GM23248 (cell line): ENCODE results near the gene ANO1. TPM values are rescaled to one million over a fixed set of nuclear protein-coding genes. Genes with fewer than 3 reads are reported as not detected.
A peak's percentile ranks its signal among the peaks of the same experiment; 100 is the strongest.

Experiments
- DNase-seq: peaks from one replicate; pipeline ENCODE4 v3.0.0-alpha.2; 2015
- H2AFZ ChIP-seq: fragments of 200-600 bp; sonication (generic); 2 replicates; pipeline ENCODE4 v1.6.1; 2016; ENCODE audit warnings: antibody characterized with exemption
- H3F3A ChIP-seq: fragments of 200-600 bp; sonication (generic); 2 replicates; pipeline ENCODE4 v1.6.1; 2016; ENCODE audit warnings: mild to moderate bottlenecking, antibody characterized with exemption, mixed run types; ENCODE audit not compliant: insufficient read depth
- H3K27ac ChIP-seq: fragments of 200-600 bp; sonication (generic); 2 replicates; pipeline ENCODE4 v1.5.1; 2016; ENCODE audit warnings: mild to moderate bottlenecking
- H3K27me3 ChIP-seq: fragments of 200-600 bp; sonication (generic); replicated peaks from 2 replicates; pipeline ENCODE4 v1.6.1; 2016; ENCODE audit warnings: mild to moderate bottlenecking; ENCODE audit not compliant: insufficient read depth
- H3K36me3 ChIP-seq: fragments of 200-600 bp; sonication (generic); 2 replicates; pipeline ENCODE4 v1.6.1; 2016; ENCODE audit warnings: low read depth, mild to moderate bottlenecking
- H3K4me1 ChIP-seq: fragments of 200-600 bp; sonication (generic); 2 replicates; pipeline ENCODE4 v1.6.1; 2016; ENCODE audit warnings: mild to moderate bottlenecking; ENCODE audit not compliant: insufficient read depth
- H3K4me2 ChIP-seq: fragments of 200-600 bp; sonication (generic); one replicate; pipeline ENCODE4 v1.6.1; 2016; ENCODE audit warnings: mild to moderate bottlenecking; ENCODE audit not compliant: unreplicated experiment
- H3K4me3 ChIP-seq: fragments of 200-600 bp; sonication (generic); 2 replicates; pipeline ENCODE4 v1.5.1; 2016; ENCODE audit warnings: mild to moderate bottlenecking
- H3K79me2 ChIP-seq: fragments of 200-600 bp; sonication (generic); 2 replicates; pipeline ENCODE4 v1.6.1; 2016; ENCODE audit warnings: mild to moderate bottlenecking; ENCODE audit not compliant: insufficient read depth
- H3K9ac ChIP-seq: fragments of 200-600 bp; sonication (generic); 2 replicates; pipeline ENCODE4 v1.6.1; 2016; ENCODE audit warnings: mild to moderate bottlenecking
- H3K9me2 ChIP-seq: fragments of 200-600 bp; sonication (generic); 2 replicates; pipeline ENCODE4 v1.6.1; 2016; ENCODE audit warnings: mixed run types, mild to moderate bottlenecking, moderate library complexity; ENCODE audit not compliant: insufficient read depth
- H3K9me3 ChIP-seq: fragments of 200-600 bp; sonication (generic); one replicate; pipeline ENCODE4 v1.6.1; 2017; ENCODE audit warnings: low read depth
- H4K20me1 ChIP-seq: fragments of 200-600 bp; sonication (generic); 2 replicates; pipeline ENCODE4 v1.6.0; 2016; ENCODE audit not compliant: insufficient read depth
- EZH2 ChIP-seq: fragments of 200-600 bp; sonication (generic); IDR thresholded peaks from 2 replicates; pipeline ENCODE4 v1.6.1; 2018; ENCODE audit warnings: antibody characterized with exemption, mild to moderate bottlenecking; ENCODE audit not compliant: insufficient read depth, poor library complexity, severe bottlenecking
- EZH2phosphoT487 ChIP-seq: fragments of 200-600 bp; sonication (generic); IDR thresholded peaks from 2 replicates; pipeline ENCODE4 v1.6.1; 2018; ENCODE audit warnings: antibody characterized with exemption, moderate library complexity, mild to moderate bottlenecking, low read depth; ENCODE audit not compliant: insufficient read depth
- WGBS, 2 experiments: methylation state at CpG; one replicate each; pipeline ENCODE4 v1.1.6; 2015 to 2017; ENCODE audit warnings: low lambda C conversion rate in 2 of 2, low coverage in 1 of 2; ENCODE audit errors: missing lambda C conversion rate in 2 of 2; 5-methylcytosine and 5-hydroxymethylcytosine counted together
- in situ Hi-C: fragments of 300-500 bp; cut with MboI; formaldehyde crosslinking; loops from 2 replicates; pipeline ENCODE4 v1.15.0; 2020
- polyA plus RNA-seq: library from polyadenylated mRNA; unstranded; fragments of >200 nt; fragmentation: Nextera tagmentation; extraction: Ambion mirVana; gene quantifications from 2 replicates; pipeline ENCODE4 v1.2.1, GENCODE V29; 2016
- total RNA-seq: library from RNA; depleted of rRNA; stranded (reverse); fragments of >200 nt; shearing (Covaris generic); gene quantifications from 2 replicates; pipeline ENCODE4 v1.2.3, GENCODE V29; 2014

Gene ANO1
- total and polyA plus RNA-seq, 2 experiments from 2014 or later = 0.97 TPM; not detected in 1

- Histone ChIP-seq H2AFZ (no peak overlapping the region), H3K27ac (no peak overlapping the region), H3K9ac (no peak overlapping the region), H3K36me3 (no peaks in the 10 kb centered on the region), H3K9me2 (no peaks in the 10 kb centered on the region), H4K20me1 (no peaks in the 10 kb centered on the region), H3F3A (no peaks in the 10 kb centered on the region), H3K4me1 (no peaks in the 10 kb centered on the region), H3K27me3 (peaks cover 57% of the 10 kb centered on the region), H3K4me2 (no peak overlapping the region), H3K9me3 (no peaks in the 10 kb centered on the region), H3K79me2 (no peaks in the 10 kb centered on the region), H3K4me3 (no peak overlapping the region)
- in situ Hi-C loops = no loop called here
- DNase-seq = peak; percentile 45
- TF ChIP-seq EZH2phosphoT487 (no peak), EZH2 (no peak)
- WGBS, 2 experiments = 61 to 66% methylated on average over 10 of the region's 10 CpGs
Measured at GRCh38 chr11:70080763-70081162, 2.6 kb downstream of the ANO1 start.

DNA sequence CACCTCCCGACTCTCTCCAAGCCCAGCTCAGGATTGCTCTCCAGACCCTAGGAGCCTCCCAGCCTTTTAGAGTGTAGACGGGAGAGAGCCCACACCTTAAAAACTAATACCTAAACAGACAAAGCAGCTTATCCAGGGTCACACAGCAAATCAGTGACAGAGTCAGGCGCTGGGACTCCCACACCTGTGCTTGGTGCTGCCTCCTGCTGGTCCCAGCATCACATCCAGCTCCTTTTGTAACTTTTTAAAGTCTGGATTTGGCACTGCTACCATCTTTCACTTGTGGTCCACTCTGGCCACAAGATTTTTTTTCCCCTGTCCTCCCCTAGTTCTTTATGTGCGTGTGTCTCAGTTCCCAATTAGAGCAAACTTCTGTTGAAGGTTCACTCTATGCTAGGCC lies 4.7 kb downstream of the ANO1 start:
- Histone ChIP-seq H3K27ac (no peak overlapping the region), H3K9me3 (no peaks in the 10 kb centered on the region), H3K4me2 (no peak overlapping the region), H2AFZ (no peak overlapping the region), H3K4me3 (no peak overlapping the region), H3F3A (no peaks in the 10 kb centered on the region), H3K27me3 (peaks cover 36% of the 10 kb centered on the region), H3K4me1 (no peaks in the 10 kb centered on the region), H3K9me2 (no peaks in the 10 kb centered on the region), H3K36me3 (no peaks in the 10 kb centered on the region), H3K9ac (no peak overlapping the region), H3K79me2 (no peaks in the 10 kb centered on the region), H4K20me1 (no peaks in the 10 kb centered on the region)
- in situ Hi-C loops = no loop called here
- no peak for DNase-seq
- 56 to 58% methylated on average over 4 of the region's 4 CpGs for WGBS, 2 experiments
- TF ChIP-seq EZH2 (no peak), EZH2phosphoT487 (no peak)

DNA sequence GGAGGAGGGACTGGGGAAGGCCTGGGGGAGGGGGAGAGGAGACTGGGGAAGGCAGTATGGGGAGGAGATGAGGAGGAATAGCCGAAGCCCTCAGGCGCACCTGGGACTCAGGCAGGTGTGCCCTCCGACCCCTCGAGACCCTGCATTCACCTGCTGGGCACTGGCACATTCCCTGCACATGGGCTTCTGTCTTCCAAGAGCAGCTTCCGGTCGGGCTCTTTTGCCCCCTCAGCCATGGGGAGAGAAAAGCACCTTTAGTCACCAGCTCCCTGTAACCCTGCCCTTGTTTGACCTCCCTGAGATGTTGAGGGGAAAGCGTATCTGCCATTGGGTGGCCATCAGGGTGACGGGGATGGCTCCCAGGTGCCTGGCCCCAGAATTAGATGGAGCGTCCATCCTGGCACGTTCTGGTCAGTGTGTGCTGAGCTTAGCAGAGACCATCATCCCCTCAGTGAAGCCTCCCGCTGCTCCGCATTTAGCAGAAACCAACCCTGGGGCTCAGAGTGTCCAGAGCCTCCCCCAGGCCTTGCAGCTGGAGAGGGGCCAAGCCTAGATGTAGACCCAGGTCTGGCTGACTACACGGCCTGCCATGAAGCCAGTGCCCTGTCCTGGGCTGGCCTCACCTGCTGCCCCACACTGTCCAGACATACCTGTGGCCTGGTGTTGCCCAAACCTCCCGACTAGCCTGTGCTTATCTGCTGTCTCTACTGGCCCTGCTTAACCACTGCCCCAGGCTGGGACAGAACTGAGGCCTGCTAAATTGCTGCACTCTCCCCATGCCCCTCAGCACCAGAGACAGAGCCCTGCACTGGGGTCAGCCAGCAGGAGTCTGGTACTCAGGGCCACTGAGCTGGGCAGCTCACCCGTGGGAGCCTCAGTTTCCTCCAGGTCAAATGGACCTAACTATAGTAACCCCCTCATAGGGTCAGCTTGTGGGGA lies 6.2 kb downstream of the ANO1 start:
- no peaks in the 10 kb centered on the region for H3K4me1 ChIP-seq
- 64 to 66% methylated on average over 15 of the region's 15 CpGs for WGBS, 2 experiments
- no peak overlapping the region for H3K27ac ChIP-seq
- no peaks in the 10 kb centered on the region for H3K79me2 ChIP-seq
- no peaks in the 10 kb centered on the region for H3K36me3 ChIP-seq
- no peak overlapping the region for H3K4me2 ChIP-seq
- H2AFZ ChIP-seq = no peak overlapping the region
- H3K9me3 ChIP-seq = no peaks in the 10 kb centered on the region
- no peak for DNase-seq
- no peaks in the 10 kb centered on the region for H3K9me2 ChIP-seq
- no peak overlapping the region for H3K4me3 ChIP-seq
- peaks cover 33% of the 10 kb centered on the region for H3K27me3 ChIP-seq
- in situ Hi-C loops = no loop called here
- no peaks in the 10 kb centered on the region for H4K20me1 ChIP-seq
- H3K9ac ChIP-seq = no peak overlapping the region
- no peak for TF ChIP-seq EZH2phosphoT487
- TF ChIP-seq EZH2 = no peak
- H3F3A ChIP-seq = no peaks in the 10 kb centered on the region

DNA sequence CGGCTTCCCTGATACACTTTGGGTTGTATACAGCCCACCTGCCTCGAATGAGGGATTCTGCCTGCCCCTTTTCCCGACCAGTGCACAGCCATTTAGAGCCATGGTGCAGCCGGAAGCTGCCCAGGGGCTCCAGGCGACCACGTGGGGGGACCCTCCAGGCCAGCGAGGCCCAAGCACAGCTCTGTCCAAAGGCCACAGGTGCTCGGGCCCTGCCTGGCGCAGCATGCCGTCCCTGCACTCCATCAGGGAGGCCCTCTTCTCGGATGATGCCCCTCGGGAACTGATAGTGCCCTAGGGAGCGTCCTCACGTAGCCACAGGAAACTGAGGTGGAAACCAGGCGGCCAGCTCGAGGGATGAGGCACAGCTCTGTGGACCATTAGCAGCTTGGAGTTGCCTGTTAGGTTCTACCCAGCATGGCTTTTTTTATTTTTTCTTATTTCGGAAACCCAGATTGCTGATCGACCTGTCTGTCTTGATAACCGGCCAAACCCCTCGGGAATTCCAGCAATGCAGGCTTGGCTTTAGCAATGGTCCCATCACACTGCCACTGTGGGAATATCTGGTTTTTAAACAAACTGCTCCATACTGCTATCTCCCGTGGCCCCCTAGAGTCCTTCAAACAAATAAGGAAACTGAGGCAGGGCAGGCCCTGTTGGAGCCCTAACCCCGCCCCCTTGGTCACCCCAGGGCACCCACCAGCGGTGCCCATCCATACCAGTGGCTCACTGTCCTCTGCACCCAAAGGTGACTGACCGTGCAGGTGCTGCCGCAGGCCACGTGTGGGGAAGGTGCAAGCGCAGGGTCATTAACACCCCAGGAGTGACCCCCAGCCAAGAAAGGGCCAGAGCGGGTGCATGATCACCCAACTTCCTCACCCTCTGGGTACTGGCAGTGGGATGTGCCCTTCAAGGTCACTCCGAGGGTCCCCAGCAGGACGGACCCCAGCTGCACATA lies 8.0 kb downstream of the ANO1 start:
- H3K36me3 ChIP-seq = no peaks in the 10 kb centered on the region
- no peaks in the 10 kb centered on the region for H3F3A ChIP-seq
- in situ Hi-C loops = no loop called here
- no peaks in the 10 kb centered on the region for H4K20me1 ChIP-seq
- no peak for DNase-seq
- no peak overlapping the region for H3K27ac ChIP-seq
- no peaks in the 10 kb centered on the region for H3K9me2 ChIP-seq
- no peak overlapping the region for H3K9ac ChIP-seq
- no peak overlapping the region for H3K4me2 ChIP-seq
- H3K4me3 ChIP-seq = no peak overlapping the region
- TF ChIP-seq EZH2 = no peak
- no peak for TF ChIP-seq EZH2phosphoT487
- no peaks in the 10 kb centered on the region for H3K4me1 ChIP-seq
- H3K27me3 ChIP-seq = peaks cover 20% of the 10 kb centered on the region; the same call in 1 of the 2 replicates
- WGBS, 2 experiments = 61 to 63% methylated on average over 30 of the region's 30 CpGs
- no peaks in the 10 kb centered on the region for H3K9me3 ChIP-seq
- no peaks in the 10 kb centered on the region for H3K79me2 ChIP-seq
- no peak overlapping the region for H2AFZ ChIP-seq
